GM19043 (cell line): ENCODE data around the gene RAI2.

Source experiments
- ATAC-seq: cut with Tn5 transposase; IDR thresholded peaks from one replicate; pipeline ENCODE4 v1.9.1; 2021; ENCODE audit warnings: low read depth; ENCODE audit not compliant: unreplicated experiment

Gene RAI2

GRCh38 chrX:17830211-17830610 lies 30.9 kb downstream of the RAI2 start:
- ATAC-seq: no peak

GRCh38 chrX:17829566-17829965 lies 31.5 kb downstream of the RAI2 start:
- no peak for ATAC-seq

GRCh38 chrX:17828171-17828570 lies 32.9 kb downstream of the RAI2 start:
- no peak for ATAC-seq

- ATAC-seq: no peak
Measured at GRCh38 chrX:17826609-17827496, 34.2 kb downstream of the RAI2 start.

- ATAC-seq: no peak
Measured at GRCh38 chrX:17824980-17825379, 36.1 kb downstream of the RAI2 start.

GRCh38 chrX:17822351-17822750 lies 38.7 kb downstream of the RAI2 start:
- ATAC-seq: no peak

- no peak for ATAC-seq
Measured at GRCh38 chrX:17820100-17820499, 41.0 kb downstream of the RAI2 start.

GRCh38 chrX:17818726-17819125 lies 42.4 kb downstream of the RAI2 start:
- ATAC-seq: no peak

GRCh38 chrX:17817251-17817650 lies 43.8 kb downstream of the RAI2 start:
- no peak for ATAC-seq

- no peak for ATAC-seq
Measured at GRCh38 chrX:17814557-17814956, 46.5 kb downstream of the RAI2 start.

DNA sequence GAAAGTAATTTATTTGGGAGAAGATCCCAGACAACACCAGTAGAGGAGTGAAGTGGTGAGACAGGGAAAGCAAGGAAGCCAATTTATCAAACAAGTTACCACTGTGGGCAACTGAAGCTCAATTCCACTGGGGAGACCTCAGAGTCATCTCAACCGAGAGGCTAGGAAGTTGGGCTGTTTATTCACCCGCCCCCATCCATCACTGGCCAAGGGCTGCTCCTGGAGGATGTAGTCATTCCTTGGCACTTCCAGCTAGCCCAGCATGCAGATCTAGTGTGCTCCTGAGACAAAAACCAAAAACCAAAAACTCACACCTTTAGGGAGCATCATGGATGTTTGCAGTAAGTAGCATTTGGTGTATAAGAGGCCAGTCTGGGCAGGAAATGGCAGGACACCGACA lies 47.0 kb downstream of the RAI2 start:
- no peak for ATAC-seq

DNA sequence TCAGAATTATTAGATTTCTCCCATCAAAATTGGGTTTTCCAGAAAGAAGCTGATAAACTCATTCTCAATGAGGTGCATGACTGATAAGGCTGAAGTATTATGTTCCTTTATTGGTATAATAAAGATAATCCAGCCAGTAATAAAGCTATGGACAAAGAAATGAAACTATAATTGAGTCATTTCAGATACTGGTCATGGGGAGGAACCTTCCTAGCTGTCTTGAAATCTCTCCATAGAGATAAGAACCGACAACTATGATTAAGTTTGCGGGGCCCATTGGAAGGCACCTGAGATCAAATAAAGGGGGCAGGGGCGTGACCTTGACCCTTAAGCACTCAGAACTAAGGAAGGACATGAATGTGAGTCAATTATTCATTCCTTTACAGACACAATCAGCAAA lies 47.8 kb downstream of the RAI2 start:
- ATAC-seq: no peak

DNA sequence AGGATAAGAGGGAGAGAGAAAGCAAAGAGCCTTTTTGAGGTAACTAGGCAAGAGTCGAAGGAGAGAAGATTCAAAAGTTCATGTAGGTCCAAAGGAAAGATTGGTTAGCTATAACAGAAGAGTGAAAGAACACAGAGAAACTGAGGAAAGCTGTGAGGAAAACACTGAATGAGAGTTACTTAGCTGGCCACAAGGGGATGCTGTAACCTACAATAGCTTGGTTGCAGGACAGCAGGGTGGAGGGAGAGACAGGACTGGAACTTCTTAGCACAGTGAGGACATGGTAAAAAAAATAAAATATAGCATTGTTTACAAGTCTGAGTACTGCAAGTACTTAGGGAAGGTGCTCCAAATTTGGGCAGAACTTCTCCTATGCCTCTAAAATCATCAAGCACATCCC lies 48.3 kb downstream of the RAI2 start:
- no peak for ATAC-seq

DNA sequence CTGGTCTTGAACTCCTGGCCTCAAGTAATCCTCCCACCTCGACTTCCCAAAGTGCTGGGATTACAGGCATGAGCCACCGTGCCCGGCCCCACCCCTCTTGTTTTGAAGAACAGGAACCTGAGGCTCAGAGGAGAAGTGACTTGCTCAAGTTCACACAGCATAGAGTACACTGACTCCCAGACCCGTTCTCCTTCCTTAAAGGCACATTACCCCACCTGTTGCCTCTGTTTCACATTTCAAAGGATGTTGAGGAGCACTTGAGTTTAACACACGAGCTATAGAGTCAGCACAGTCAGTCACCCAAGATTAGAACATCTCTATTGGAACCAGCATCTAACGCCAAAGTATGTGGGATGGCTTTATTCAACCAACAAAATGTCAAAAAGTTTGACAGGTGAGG lies 51.1 kb downstream of the RAI2 start:
- no peak for ATAC-seq

GRCh38 chrX:17809273-17809672 lies 51.8 kb downstream of the RAI2 start:
- no peak for ATAC-seq

GRCh38 chrX:17805120-17805519 lies 56.0 kb downstream of the RAI2 start:
- ATAC-seq: no peak

DNA sequence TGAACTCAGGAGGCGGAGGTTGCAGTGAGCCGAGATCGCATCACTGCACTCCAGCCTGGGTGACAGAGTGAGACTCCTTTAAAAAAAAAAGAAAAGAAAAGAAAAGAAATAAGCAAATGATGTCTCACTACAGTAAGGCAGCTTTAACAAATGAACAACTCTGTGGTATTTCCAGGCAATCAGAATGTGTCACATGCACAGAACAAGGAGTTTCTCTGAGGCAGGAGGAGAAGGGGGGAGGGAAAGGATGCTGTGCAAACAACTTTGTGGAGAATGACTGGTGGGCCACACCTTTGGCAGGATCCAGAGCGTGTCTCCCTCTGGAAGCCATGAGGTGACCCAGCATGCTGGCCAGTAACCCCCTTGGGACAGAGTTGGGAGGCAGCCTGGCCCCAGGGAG lies 57.6 kb downstream of the RAI2 start:
- no peak for ATAC-seq

GRCh38 chrX:17802756-17803155 lies 58.3 kb downstream of the RAI2 start:
- no peak for ATAC-seq

- ATAC-seq: no peak
Measured at GRCh38 chrX:17801431-17801830, 59.7 kb downstream of the RAI2 start.

DNA sequence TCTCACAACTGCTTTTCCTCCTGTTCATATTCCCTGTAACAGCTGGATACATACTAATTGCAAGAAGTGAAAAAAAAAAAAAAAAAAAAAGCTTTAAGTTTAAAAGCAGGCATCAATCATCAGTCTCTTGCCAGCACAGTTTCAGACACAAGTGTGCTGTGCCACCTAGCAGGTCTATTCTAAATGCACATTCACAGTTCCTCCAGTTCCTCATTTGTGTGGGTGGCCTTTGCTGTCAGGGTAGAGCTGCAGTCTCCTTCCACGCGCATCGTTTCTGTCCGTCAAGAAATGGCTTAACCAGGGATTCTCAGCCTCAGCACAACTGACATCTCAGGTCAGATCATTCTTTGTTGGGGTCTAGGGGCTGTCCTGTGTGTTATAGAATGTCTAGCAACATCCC lies 62.2 kb downstream of the RAI2 start:
- no peak for ATAC-seq

DNA sequence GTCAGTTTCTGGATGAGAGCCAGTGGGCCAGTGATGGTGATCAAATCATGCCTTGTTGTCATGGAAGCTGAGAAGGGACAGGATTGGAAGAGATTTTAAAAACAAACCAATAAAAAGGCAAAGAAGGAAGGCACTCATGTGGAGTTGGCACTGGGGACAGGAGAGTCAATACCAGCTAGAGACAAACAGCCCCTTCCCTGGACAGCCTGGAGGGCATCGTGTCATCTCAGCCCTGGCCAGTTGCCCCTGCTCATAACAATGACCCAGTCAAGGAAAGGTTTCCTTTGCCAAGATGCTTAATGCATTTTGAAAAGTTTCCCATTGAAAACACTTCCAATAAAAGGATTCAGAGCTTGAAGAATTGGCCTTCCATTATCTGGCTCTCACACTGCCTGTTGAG lies 68.3 kb downstream of the RAI2 start:
- no peak for ATAC-seq

DNA sequence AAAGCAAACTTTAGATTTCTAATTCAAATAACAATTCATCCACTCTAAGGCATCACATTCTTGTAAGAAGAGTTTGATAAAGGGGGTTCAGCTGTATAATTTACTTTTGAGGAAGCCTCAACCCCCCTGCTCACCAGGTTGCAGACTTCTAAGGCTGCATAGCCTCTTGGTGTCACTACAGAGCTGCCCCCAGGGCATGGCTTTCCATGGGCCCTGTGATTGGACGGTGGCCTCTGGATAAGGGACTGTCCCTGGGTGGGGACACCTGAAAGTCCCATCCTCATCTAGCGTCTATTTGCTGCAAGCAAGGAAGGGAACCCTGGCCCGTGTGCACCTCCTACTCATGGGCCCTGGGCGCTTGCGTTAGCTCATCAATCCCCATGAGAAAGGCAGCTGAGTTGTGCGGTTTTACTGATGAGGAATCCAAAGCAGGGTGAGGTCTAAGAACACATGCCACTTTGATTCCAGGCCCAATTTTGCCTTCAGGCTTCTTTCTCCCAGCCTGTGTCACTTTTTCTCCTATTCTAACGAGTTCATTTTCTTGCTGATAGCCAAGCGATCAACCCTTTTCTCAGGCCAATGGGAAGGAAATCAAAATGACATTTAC lies 72.0 kb downstream of the RAI2 start:
- ATAC-seq: no peak
